Activated CD4-positive, alpha-beta T cell treated with anti-CD3 and anti-CD28 coated beads, Interleukin-2, amount 10 ng/mL, durations not matched to agents 7 days and 5 days (primary cell): ENCODE measurements around the gene CALML6. TPM values are rescaled to one million over a fixed set of nuclear protein-coding genes. Genes with fewer than 3 reads are reported as not detected.

Experiments used
- CTCF ChIA-PET: fragments of 350-600 bp; sonication (Branson Sonifier 250); formaldehyde crosslinking; loops from one replicate; lab custom pipeline; 2021; ENCODE audit warnings: antibody characterized with exemption; lab: Charles Lee
- POLR2A ChIA-PET: fragments of 350-600 bp; sonication (Branson Sonifier 250); formaldehyde crosslinking; loops from one replicate; lab custom pipeline; 2021; ENCODE audit warnings: antibody characterized with exemption; lab: Charles Lee
- DNase-seq: peaks from one replicate; pipeline ENCODE4 v3.0.0-alpha.2; 2020
- H3K27ac Mint-ChIP-seq: one replicate; pipeline ENCODE4 v1.8.0; 2021; ENCODE audit warnings: mild to moderate bottlenecking, moderate library complexity, mixed read lengths
- H3K27me3 Mint-ChIP-seq: one replicate; pipeline ENCODE4 v1.8.0; 2021; ENCODE audit warnings: mixed read lengths
- H3K36me3 Mint-ChIP-seq: one replicate; pipeline ENCODE4 v1.8.0; 2021; ENCODE audit warnings: low read depth, mixed read lengths
- H3K4me1 Mint-ChIP-seq: one replicate; pipeline ENCODE4 v1.8.0; 2021; ENCODE audit warnings: mixed read lengths
- H3K4me3 Mint-ChIP-seq: one replicate; pipeline ENCODE4 v1.8.0; 2021; ENCODE audit warnings: mild to moderate bottlenecking, moderate library complexity, mixed read lengths
- H3K9me3 Mint-ChIP-seq: one replicate; pipeline ENCODE4 v1.8.0; 2021; ENCODE audit warnings: mixed read lengths
- total RNA-seq, 2 experiments: library from RNA; stranded (reverse); gene quantifications; one replicate each; pipeline ENCODE4 v1.2.3, GENCODE V29; 2021

CALML6 gene
- total RNA-seq, 2 experiments from 2014 or later: 0.27 to 0.47 TPM

DNA sequence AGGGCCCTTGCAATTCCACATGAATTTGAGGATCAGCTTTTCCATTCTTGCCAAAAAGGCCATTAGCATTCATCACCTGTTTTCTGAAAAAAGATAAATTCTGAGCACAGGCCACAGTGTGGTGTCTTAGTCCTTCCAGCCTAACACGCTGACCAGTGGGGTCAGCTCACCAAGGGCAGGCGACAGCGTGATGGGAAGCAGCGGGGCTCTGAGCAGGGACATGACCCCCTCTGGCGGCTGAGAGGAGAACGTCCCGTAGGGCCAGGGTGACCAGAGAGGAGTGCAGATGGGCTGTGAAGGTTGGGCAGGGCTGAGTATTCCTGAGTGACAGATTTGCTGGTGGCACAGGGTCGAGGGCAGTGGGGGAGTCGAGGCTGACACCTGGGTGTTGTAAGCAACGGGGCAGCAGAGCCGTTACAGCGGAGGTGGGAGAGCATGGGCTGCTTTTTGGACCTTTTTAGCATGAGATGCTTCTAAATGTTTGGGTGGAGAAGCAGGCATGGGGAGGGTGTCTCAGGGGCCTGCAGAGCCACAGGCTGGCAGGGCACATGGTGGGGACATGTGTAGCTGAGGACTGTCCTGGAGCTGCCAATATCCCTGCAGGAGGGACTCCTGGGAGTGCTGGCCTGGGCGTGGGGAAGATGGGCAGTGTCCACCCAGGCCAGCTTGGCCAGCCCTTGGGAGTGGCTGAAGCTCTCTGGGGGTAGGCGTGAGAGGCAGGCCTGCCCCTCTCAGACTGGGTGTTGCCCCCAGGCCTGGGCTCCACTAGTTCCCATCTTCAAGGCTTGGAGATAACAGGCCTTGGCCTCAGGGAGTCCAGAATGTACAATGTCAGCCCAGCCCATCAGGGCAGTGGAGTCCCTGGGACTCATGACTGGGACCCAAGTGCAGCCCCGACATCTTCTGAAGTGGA, 8.6 kb upstream of the CALML6 start:
- H3K27ac Mint-ChIP-seq: peak overlapping the region; percentile 20

DNA sequence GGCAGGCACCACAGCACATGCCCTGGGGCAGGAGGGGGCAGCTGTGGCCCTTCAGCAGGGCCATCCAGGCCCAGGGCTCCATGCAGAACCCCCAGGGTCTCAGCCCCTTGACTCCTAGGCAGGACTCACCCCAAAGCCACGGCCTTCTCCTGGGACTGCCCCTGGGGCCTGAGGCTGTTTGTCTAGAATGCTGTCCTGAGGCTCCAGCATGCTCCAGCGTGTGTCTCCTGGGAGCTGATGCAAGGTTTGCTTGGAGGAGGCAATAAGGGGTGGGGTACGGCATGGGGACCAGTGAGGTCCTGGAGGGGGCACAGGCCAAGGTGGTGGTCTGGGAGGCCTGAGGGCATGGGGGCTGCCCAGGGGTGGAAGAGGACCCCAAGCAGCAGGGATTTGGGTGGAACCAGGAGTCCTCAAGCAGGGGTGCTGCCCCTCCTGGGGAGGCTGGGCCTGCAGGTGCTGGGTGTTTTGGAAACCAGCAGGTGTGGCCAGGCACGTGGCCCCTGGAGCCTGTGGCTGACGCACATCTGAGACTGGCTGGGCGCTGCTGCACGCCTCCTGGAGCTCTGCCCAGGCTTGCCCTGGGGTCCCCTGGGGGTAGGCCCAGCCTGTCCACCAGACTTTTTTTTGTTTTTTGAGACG, 7.8 kb upstream of the CALML6 start:
- Mint-ChIP-seq H3K9me3 (no peaks in the 10 kb centered on the region), H3K27ac (no peak overlapping the region), H3K4me1 (peaks cover 19% of the 10 kb centered on the region), H3K27me3 (no peaks in the 10 kb centered on the region), H3K4me3 (peak overlapping the region; percentile 66), H3K36me3 (no peaks in the 10 kb centered on the region)
- ChIA-PET POLR2A (no interaction called here), CTCF (no interaction called here)
- DNase-seq: no peak

More for the DNA sequence above, 8.6 kb upstream of the CALML6 start:
- Mint-ChIP-seq H3K27me3 (no peaks in the 10 kb centered on the region), H3K4me1 (peaks cover 19% of the 10 kb centered on the region), H3K4me3 (no peak overlapping the region), H3K9me3 (no peaks in the 10 kb centered on the region), H3K36me3 (no peaks in the 10 kb centered on the region)
- ChIA-PET CTCF (interaction anchor here (0.6 to 1.3 kb wide), 10 partner anchors 10 to 879 kb away, joined by 3 to 8 read pairs (median 3); partner anchors contain the start of gene CDK11A), POLR2A (interaction anchor here (0.7 kb wide), 1 partner anchor 729 kb away, joined by 4 read pairs; no protein-coding TSS in a partner anchor)
- peak; percentile 70 for DNase-seq

DNA sequence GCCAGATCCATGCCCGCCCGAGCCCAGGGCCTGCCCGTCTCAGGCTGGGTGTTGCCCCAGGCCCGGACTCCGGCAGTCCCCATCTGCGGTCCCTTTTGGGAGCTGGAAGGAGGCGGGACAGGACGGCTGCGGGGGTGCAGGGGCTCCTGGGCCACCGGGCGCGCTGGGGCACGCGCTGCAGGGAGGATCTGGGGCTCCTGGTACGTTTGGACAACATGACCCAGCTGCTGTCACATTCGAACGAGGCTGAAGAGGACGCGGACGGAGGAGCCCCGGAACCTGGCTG, 6.6 kb upstream of the CALML6 start:
- ChIA-PET CTCF (interaction anchor here (0.7 to 2.6 kb wide), 17 partner anchors 9 to 294 kb away, joined by 3 to 36 read pairs (median 4); no protein-coding TSS in a partner anchor), POLR2A (interaction anchor here (0.6 kb wide), 1 partner anchor 166 kb away, joined by 3 read pairs; no protein-coding TSS in a partner anchor)
- Mint-ChIP-seq H3K4me3 (peak overlapping the region; percentile 66), H3K27ac (peak overlapping the region; percentile 75), H3K9me3 (no peaks in the 10 kb centered on the region), H3K36me3 (no peaks in the 10 kb centered on the region), H3K4me1 (peaks cover 19% of the 10 kb centered on the region), H3K27me3 (no peaks in the 10 kb centered on the region)
- DNase-seq: no peak

DNA sequence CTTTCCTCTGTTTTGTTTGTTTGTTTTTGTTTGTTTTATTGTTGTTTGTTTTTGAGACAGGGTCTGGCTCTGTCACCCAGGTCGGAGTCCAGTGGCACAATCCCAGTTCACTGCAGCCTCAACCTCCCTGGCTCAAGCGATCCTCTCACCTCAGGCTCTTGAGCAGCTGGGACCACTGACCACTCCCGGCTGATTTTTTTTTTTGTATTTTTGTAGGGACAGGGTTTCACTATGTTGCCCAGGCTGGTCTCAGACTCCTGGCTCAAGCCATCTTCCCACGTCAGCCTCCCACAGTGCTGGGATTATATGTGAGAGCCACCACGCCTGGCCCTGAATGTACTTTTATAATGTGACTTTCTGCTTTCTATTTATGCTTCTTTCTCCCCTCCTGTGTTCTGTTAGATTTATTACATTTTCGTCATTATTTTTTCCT, 5.0 kb upstream of the CALML6 start:
- DNase-seq: no peak
- CTCF ChIA-PET: interaction anchor here (1.5 to 2.6 kb wide), 5 partner anchors 11 to 164 kb away, joined by 3 to 36 read pairs (median 5); no protein-coding TSS in a partner anchor
- Mint-ChIP-seq H3K27me3 (no peaks in the 10 kb centered on the region), H3K4me3 (peak overlapping the region; percentile 75), H3K27ac (peak overlapping the region; percentile 91), H3K4me1 (peaks cover 19% of the 10 kb centered on the region), H3K9me3 (no peaks in the 10 kb centered on the region), H3K36me3 (no peaks in the 10 kb centered on the region)
- POLR2A ChIA-PET: interaction anchor here (0.6 kb wide), 1 partner anchor 646 kb away, joined by 3 read pairs; no protein-coding TSS in a partner anchor

DNA sequence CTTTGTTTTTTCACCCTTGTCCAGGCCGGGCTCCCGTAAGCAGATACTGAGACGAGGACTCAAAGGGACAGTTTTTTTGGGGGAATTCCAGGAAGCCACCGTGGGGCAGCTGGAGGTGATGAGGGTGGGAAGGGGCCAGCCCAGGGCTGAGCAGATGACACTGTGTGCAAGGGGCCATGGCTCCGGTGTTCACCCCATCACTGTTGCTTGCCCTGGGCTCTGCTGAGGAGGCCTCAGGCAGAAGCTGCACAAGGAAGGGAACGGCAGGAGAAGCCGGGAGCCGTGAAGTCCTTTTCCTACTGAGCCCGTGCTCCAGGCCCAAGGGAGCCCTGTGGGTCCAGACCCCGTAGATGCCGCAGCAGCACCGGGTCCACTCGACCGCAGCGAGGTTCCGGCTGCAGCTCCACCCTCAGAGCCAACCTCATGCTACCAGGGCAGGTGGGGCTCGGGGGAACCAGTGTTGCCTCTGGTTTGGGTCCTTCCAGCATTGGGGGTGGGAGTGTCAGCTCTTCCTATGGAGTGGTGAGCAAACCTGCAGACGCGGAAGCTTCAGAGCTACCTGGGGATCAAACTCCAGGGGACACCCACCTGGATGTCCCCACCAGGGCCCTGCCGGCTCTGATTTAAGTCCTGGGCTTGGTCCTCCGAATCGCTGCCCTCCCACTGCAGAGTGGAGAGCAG, 4.3 kb upstream of the CALML6 start:
- ChIA-PET CTCF (no interaction called here), POLR2A (no interaction called here)
- peaks cover 19% of the 10 kb centered on the region for H3K4me1 Mint-ChIP-seq
- H3K36me3 Mint-ChIP-seq: no peaks in the 10 kb centered on the region
- no peaks in the 10 kb centered on the region for H3K9me3 Mint-ChIP-seq
- H3K4me3 Mint-ChIP-seq: no peak overlapping the region
- DNase-seq: no peak
- H3K27me3 Mint-ChIP-seq: no peaks in the 10 kb centered on the region
- no peak overlapping the region for H3K27ac Mint-ChIP-seq

DNA sequence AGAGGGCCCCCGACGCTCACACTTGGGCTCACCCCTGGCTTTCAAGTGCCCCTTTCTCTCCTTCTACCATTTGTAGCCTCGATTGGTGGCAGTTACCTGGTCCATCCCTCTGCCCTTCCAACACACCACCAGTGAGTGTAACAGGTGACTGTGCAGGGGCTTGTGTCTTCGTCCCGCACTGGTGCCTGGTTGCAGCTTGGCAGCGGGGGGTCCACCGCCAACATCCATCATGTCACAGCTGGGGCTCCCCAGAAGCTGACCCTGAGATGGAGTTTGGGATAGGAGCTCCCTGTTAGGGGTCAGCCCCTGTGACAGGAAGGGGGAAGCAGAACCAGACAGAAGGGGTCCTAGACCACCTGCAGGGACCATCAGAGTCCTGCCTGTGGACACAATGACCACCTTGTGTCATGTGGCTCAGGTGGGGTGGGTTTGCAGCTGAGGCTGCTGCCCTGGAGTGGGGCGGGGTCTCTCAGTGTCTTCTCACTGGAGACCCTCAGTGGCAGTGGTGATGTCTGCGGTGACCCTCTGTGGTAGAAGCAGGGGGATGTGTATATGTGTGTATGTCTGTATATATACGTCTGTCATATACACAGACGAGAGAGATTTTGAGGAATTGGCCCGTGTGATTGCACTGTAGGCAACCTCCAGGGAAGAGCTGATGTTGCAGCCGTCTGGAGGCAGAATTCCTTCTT, 3.6 kb upstream of the CALML6 start:
- ChIA-PET POLR2A (no interaction called here), CTCF (no interaction called here)
- H3K9me3 Mint-ChIP-seq: no peaks in the 10 kb centered on the region
- H3K36me3 Mint-ChIP-seq: no peaks in the 10 kb centered on the region
- peaks cover 13% of the 10 kb centered on the region for H3K4me1 Mint-ChIP-seq
- no peak overlapping the region for H3K4me3 Mint-ChIP-seq
- no peak for DNase-seq
- H3K27me3 Mint-ChIP-seq: no peaks in the 10 kb centered on the region
- peak overlapping the region; percentile 9 for H3K27ac Mint-ChIP-seq

DNA sequence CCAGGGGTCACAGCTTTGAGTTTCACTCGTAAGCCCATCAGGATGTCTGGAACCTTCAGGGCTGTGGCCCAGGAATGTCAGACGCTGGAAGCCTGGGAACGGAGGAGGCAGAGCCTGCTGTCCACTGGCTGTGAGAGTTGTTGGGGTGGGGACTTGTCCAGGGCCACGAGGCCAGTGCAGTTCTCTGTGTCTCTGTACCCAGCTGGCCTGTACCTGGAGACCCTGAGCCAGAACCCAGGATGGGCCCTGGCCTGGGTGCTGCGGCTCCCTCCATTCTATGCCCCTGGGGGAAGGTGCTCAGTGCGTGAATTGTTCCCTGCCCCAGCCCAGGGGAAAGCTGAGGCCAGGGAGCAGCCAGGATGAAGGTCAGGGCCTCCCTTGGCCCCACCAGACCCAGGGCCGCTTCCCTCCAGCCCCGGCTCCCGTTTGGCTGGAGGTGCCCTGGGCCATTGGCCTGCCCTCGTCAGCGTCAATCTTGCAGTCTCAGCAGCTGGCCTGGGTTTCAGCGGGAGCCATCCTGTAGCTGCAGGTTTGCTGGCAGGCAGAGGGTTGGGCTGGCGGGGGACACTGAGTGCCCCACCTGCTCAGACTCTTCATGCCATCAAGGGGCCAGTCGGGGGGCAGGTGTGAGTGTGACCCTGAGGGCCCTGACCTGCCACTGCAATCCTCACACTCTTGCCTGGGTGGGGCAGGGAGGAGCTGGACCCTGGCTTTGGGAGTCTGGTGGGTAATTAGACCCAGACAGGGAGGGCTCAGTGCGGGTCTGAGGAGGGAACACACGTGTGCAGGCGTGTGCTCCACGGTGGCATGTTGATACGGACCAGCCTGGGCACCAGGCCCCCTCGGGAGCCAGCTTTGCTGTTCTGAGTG, 724 bp upstream of the CALML6 start:
- Mint-ChIP-seq H3K4me3 (no peak overlapping the region), H3K27ac (no peak overlapping the region), H3K4me1 (peaks cover 14% of the 10 kb centered on the region), H3K36me3 (no peaks in the 10 kb centered on the region), H3K27me3 (no peaks in the 10 kb centered on the region), H3K9me3 (no peaks in the 10 kb centered on the region)
- ChIA-PET CTCF (no interaction called here), POLR2A (no interaction called here)
- no peak for DNase-seq

DNA sequence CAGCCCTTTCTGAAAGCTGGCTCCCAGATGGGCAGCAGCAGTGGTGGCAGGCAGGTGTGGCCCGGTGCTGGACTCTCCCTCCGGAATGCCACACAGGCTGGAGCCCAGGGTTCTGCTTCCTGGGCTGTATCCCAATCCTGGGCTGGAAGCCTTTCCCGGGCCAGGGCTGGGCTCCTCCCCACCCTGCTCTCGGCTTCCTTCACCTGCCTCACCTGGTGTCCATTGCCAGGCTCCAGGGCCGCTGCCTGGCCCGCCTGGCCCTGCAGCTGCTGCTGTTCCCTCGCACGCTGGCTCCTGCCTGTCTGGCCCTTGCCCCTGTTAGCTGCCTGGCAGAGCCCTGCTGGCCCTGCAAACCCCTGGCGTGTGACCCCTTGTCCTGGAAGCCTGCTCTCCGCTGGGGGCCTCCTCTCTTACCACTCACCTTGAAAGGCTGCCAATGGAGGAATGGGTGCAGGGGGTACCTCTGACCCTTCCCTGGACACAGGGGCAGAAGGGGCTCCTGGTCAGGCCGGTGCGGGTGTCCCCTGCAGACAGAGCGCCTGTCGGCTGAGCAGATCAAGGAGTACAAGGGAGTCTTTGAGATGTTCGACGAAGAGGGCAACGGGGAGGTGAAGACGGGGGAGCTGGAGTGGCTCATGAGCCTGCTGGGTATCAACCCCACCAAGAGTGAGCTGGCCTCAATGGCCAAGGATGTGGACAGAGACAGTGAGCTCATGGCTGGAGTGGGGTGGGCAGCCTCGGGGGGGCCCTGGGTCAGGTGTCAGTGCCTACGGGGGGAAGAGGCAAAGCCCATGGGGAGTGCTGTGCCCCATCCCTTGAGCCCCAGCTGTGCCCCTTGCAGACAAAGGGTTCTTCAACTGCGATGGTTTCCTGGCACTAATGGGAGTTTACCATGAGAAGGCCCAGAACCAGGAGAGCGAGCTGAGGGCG, 1.1 kb downstream of the CALML6 start:
- CTCF ChIA-PET: interaction anchor here (0.5 kb wide), 1 partner anchor 142 kb away, joined by 3 read pairs; no protein-coding TSS in a partner anchor
- no peaks in the 10 kb centered on the region for H3K36me3 Mint-ChIP-seq
- POLR2A ChIA-PET: no interaction called here
- no peak overlapping the region for H3K4me3 Mint-ChIP-seq
- no peak overlapping the region for H3K27ac Mint-ChIP-seq
- DNase-seq: no peak
- no peaks in the 10 kb centered on the region for H3K9me3 Mint-ChIP-seq
- peaks cover 11% of the 10 kb centered on the region for H3K4me1 Mint-ChIP-seq
- H3K27me3 Mint-ChIP-seq: no peaks in the 10 kb centered on the region

DNA sequence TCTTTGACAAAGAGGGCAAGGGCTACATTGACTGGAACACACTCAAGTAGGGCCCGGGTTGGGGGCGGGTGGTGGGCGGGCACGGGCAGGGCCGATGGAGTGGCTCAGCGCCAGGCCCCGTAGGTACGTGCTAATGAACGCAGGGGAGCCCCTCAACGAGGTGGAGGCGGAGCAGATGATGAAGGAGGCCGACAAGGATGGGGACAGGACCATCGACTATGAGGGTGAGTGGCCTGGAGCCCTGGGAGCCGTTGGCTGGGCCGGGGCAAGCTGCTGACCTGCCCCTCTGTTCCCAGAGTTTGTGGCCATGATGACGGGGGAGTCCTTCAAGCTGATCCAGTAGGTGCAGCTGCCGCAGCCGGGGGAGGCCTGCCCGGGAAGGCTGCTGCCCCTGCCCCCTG, 1.8 kb downstream of the CALML6 start:
- Mint-ChIP-seq H3K9me3 (no peaks in the 10 kb centered on the region), H3K4me3 (no peak overlapping the region), H3K36me3 (no peaks in the 10 kb centered on the region), H3K27ac (no peak overlapping the region), H3K4me1 (peaks cover 11% of the 10 kb centered on the region), H3K27me3 (no peaks in the 10 kb centered on the region)
- POLR2A ChIA-PET: no interaction called here
- CTCF ChIA-PET: interaction anchor here (0.5 to 1.9 kb wide), 2 partner anchors 8 to 143 kb away, joined by 3 to 9 read pairs; no protein-coding TSS in a partner anchor
- DNase-seq: no peak

DNA sequence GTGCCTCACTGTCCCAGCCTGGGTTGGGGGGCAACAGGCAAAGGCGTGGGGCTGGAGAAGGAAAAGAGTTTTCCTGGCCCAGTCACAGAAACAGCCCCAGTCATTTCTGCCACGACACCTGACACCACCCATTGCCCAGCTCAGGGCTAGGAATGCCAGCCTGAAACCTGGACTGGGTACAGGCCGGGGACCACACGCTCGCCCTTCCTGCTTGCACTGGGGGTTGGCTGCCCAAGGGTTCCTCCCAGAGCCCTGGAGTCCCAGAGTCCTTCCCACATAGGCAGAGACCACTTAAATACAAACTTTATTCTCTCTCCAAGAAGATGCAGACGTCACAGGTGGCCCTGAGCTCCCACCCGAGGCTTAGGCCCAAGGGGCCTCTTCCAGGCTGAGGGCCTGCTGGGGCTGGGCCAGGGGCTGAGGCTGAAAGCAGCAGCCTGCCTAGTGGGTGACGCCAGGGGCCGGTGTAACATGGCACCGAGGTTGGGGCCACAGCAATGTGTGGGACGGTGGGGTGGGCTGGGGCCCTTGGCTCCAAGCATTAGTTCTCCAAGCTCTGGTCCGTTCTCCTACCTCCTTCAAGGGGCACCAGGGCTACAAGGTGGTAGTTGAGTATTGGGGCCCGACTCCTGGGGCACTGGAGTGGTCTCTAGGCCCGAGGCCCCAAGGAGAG, 2.4 kb downstream of the CALML6 start:
- CTCF ChIA-PET: interaction anchor here (1.9 kb wide), 1 partner anchor 9 kb away, joined by 9 read pairs; no protein-coding TSS in a partner anchor

More for the DNA sequence above, 2.4 kb downstream of the CALML6 start:
- no peak for DNase-seq
- peaks cover 11% of the 10 kb centered on the region for H3K4me1 Mint-ChIP-seq
- no peak overlapping the region for H3K27ac Mint-ChIP-seq
- H3K27me3 Mint-ChIP-seq: no peaks in the 10 kb centered on the region
- H3K4me3 Mint-ChIP-seq: peak overlapping the region; percentile 43
- H3K9me3 Mint-ChIP-seq: no peaks in the 10 kb centered on the region
- POLR2A ChIA-PET: no interaction called here
- H3K36me3 Mint-ChIP-seq: no peaks in the 10 kb centered on the region
